NCI-H1694 (cell line): ENCODE measurements around the gene DYTN.

Experiments
- DNase-seq: peaks from one replicate; lab custom pipeline; 2025; lab: John Stamatoyannopoulos, UW

DYTN gene

GRCh38 chr2:206698811-206699210 lies 19.4 kb downstream of the DYTN start:
- DNase-seq = no peak

DNA sequence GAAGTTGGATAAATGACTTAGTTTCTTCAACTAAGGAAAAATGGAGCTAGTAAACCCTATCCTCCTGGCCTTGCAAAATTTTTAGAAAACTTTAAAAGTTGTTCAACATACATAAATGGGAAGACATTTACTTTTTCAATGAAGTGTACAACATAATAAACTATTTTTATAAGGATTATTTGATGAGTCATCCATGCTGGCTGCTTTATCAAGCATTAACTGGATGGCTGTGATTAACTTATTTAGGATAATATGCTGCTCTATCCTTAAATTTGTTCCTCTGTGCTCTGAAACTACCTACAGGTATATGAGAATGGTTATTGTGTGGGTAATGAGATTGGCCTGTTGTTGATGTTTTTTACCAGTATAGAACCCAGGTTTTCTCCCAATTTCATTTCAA lies 21.3 kb downstream of the DYTN start:
- no peak for DNase-seq

DNA sequence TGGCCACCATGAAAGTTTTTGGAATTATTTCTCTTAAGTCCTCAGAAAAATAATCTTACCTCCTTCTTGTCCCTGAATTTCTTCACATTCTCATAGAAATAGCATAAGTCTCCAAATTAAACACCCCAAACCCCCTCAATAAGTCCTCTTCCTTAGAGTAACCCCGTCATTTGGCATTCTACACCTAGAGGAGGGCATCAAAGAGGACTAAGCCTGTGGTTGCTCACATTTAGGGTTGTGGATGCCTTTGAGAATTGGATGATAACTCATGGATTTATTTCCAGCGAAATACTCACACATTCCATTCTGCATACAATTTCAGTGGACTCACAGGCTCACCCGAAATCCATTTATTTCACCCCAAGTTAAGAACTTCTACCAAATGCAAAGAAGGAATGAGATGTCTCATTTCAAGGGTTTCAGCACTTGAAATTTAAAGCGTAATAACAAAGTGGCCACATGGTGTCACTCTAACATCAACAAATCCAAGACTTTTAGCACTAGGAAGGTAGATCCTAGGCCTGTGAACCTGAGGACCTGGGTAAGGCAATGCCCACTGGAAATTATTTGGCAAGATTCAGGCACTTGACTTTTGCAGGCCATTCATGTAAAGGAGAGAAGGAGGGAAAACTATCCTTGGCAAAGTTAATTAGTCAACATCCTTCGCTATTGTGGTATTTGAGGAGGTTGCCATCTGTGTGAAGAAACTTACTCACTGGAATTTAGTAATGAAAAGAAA lies 24.6 kb downstream of the DYTN start:
- peak; percentile 78 for DNase-seq

- DNase-seq = no peak
Measured at GRCh38 chr2:206692971-206693370, 25.2 kb downstream of the DYTN start.

DNA sequence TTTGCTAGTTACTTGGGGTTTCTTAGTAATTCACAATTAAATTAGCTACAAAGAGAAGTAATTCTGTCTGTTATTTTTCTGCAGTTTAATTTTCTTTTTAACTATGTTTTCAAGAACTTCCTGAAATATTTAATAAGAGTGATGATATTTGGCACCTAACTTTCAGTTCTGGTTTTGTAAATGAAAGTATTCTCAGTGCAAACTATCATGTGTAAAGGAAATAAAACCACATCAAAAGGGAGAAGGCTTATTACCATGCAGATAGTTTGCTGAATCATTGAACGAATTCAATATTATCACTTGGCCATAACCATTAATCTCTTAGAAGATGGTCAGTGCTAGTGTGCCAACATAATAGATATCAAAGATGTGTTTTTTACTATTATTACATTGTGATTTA lies 29.2 kb downstream of the DYTN start:
- DNase-seq = no peak

DNA sequence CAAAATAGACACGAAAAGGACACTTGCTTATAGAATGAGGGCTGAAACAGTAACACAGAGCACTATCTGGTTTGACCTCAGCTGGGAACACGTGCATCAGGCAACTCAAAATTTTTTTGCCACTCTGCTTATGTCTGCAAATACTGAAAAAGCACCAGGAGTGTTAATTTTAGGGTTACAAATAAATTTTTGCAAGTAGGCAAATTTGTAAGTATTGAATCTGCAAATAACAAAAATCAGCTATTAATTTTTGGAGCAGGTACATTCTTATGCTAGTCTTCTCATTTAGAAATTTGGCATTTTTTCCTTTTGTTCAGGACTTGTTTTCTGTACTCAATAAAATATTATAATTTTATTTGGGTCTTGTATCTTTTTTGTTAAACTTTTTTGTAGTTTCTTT lies 29.7 kb downstream of the DYTN start:
- no peak for DNase-seq

DNA sequence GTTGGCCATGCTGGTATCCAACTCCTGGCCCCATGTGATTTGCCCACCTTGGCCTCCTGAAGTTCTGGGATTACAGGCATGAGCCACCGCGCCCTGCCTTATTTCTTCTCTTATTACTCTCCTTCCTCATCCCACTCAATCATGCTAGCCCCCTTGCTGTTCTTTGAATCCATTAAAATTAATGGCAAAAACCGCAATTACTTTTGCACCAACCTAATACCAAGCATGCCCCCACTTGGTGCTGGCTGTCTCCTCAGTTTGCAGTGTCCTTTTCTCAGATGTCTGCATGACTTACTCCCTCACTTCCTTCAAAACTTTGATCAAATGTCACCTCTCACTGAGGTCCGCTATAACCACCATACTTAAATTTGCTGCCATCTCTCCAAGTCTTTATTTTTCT lies 34.6 kb downstream of the DYTN start:
- DNase-seq = no peak

GRCh38 chr2:206670531-206671319 lies 47.5 kb downstream of the DYTN start:
- DNase-seq = no peak

DNA sequence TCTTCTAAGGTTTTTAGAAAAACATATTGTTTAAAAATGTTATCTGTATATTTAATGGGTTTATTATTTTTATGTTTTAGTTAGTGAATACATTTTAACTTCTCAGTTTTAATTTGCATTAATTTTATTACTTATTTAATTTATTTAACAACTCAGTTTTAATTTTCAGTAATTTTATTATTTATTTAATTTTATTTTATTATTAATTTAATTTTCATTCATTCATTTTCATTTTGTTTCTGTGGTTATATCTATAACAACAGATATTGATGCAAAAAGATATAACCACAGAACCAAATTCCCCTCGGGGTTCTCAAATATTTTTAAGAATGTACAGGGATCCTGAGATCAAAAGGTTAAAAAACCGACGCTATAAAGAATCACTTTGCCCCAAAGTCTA lies 52.9 kb downstream of the DYTN start:
- DNase-seq = no peak

DNA sequence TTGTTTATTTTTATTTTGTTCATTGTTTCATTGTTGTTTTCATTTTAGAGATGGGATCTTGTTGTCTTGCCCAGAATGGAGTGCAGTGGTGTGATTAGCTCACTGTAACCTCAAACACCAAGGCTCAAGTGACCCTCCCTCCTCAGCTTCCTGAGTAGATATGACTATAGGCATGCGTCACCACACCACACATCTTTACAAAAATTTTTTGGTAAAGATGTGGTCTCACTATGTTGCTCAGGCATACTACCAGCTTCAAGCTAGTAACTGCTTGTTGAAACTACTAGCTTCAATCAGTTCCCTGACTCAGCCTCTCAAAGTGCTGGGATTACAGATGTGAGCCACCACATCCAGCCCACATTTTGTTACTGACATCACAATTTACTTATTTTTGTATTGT lies 61.1 kb downstream of the DYTN start:
- DNase-seq = no peak

GRCh38 chr2:206647985-206648384 lies 70.2 kb downstream of the DYTN start:
- no peak for DNase-seq

- no peak for DNase-seq
Measured at GRCh38 chr2:206642075-206643025, 75.8 kb downstream of the DYTN start, which contains the start of gene FAM237A. TSS of gene FAM237A (plus strand) at chr2:206642487. CDS start at chr2:206644237, 1,750 bp downstream.

DNA sequence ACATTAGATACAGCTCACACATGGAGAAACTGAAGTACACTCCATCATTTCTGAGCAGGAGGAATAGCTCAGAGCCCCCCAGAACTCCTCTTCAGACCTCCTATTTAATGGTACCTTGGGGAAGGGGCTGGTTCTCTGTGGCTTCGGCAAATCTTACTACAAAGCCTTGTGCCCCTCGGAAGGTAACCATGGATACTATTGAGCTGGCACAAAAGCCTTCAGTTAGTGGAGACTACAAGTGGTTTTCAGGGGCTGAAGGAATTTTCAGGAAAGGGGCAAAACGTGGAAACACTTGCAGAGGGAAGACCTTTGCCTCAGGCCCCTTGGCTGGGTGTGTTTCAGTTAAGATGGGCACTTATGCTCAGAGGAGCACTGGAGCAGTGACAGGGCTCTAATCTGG lies 77.0 kb downstream of the DYTN start:
- DNase-seq = no peak

- DNase-seq = no peak
Measured at GRCh38 chr2:206639636-206640035, 78.6 kb downstream of the DYTN start.

GRCh38 chr2:206635015-206635414 lies 83.2 kb downstream of the DYTN start:
- DNase-seq = no peak

- no peak for DNase-seq
Measured at GRCh38 chr2:206631340-206631739, 86.9 kb downstream of the DYTN start.

DNA sequence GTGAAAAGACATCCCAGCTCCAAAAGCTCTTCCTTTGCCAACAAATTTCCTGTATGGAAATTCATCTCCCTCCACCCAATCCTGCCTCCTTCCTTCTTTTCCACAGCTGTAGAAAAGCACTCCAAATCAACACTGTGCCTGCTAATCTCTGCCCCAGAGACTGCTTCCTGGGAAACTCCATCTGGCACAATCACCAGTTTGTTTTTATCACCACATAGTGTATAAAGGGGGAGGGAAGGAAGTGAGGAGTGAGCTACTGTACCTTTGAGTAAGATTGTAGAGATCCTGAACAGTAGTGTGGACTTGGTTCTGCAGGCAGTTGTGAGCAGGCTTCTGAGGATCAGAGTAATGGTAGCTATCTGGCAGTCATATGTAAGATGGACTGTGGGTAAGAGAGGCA lies 90.6 kb downstream of the DYTN start:
- no peak for DNase-seq

- DNase-seq = no peak
Measured at GRCh38 chr2:206626108-206626507, 92.1 kb downstream of the DYTN start.

- no peak for DNase-seq
Measured at GRCh38 chr2:206619011-206619410, 99.2 kb downstream of the DYTN start.

- DNase-seq = no peak
Measured at GRCh38 chr2:206616151-206616550, 102.0 kb downstream of the DYTN start.

- DNase-seq = no peak
Measured at GRCh38 chr2:206615417-206616089, 102.6 kb downstream of the DYTN start.

- no peak for DNase-seq
Measured at GRCh38 chr2:206614811-206615210, 103.4 kb downstream of the DYTN start.
